AG09309 (cell line): ENCODE results near the gene CHRM5.

Source experiments
- DNase-seq: peaks from one replicate; pipeline ENCODE4 v3.0.0-alpha.2; 2010; ENCODE audit warnings: low read depth
- H3K4me3 ChIP-seq: 2 replicates; pipeline ENCODE4 v1.5.1; 2011; ENCODE audit warnings: mild to moderate bottlenecking, low read depth, low read length, moderate library complexity; ENCODE audit not compliant: control insufficient read depth
- TF ChIP-seq, protein P1 (sequence below): IDR thresholded peaks from 2 replicates; pipeline ENCODE4 v1.5.1; 2011; ENCODE audit warnings: mild to moderate bottlenecking, low read depth, low read length, inconsistent platforms; ENCODE audit not compliant: insufficient read depth, control insufficient read depth; ENCODE audit errors: missing control alignments

Gene CHRM5

DNA sequence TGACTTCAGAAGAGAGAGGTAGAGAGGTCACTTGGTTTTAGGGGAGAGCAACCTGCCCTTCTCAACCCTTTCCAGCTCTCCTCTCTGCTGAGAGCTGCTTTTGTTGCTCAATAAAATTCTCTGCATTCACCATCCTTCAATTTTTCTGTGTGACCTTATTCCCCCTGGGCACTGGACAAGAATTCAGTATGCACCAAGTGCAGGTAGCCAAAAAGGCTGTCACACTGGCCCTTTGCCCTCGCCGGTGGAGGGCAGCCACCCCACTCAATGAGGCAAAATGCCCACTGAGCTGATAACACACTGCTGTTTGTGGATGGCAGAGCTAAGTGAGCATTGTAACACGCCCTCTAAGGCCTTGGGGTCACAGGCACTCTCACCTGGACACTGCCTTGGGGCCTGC, 146.4 kb downstream of the CHRM5 start:
- TF ChIP-seq, protein P1, sequence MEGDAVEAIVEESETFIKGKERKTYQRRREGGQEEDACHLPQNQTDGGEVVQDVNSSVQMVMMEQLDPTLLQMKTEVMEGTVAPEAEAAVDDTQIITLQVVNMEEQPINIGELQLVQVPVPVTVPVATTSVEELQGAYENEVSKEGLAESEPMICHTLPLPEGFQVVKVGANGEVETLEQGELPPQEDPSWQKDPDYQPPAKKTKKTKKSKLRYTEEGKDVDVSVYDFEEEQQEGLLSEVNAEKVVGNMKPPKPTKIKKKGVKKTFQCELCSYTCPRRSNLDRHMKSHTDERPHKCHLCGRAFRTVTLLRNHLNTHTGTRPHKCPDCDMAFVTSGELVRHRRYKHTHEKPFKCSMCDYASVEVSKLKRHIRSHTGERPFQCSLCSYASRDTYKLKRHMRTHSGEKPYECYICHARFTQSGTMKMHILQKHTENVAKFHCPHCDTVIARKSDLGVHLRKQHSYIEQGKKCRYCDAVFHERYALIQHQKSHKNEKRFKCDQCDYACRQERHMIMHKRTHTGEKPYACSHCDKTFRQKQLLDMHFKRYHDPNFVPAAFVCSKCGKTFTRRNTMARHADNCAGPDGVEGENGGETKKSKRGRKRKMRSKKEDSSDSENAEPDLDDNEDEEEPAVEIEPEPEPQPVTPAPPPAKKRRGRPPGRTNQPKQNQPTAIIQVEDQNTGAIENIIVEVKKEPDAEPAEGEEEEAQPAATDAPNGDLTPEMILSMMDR, result no peak
- no peak for DNase-seq
- no peak overlapping the region for H3K4me3 ChIP-seq

DNA sequence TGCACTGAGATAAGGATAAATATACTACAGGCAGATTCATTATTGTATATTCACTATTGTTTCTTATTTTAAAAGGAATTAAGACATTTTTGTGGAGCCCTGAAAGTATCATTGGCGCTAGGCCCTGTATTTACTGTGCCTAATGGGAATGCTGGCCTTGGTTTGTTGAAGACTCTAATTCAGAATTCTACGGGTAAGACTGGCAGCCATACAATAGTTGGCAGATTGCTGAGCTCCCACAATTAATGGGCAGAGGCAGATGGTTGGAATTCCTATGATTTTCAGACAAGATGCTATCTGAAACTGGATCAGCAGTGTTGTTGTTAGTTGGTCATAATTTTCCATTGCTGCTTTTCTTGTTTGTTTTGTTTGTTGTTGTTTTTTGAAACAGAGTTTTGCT, 148.3 kb downstream of the CHRM5 start:
- no peak overlapping the region for H3K4me3 ChIP-seq
- TF ChIP-seq, protein P1, result no peak
- no peak for DNase-seq
